Right lobe of liver (tissue), 4 donors: ENCODE measurements around the gene FAM163B.

Experiments
- POLR2A ChIP-seq: fragments of 450-650 bp; IDR thresholded peaks from one replicate; pipeline ENCODE4 v1.6.1; 2017; ENCODE audit warnings: antibody characterized with exemption, mild to moderate bottlenecking
- TF ChIP-seq, protein P1 (sequence below), 4 donors: fragments of 200-600 bp in 3 of 4; fragments of 450-650 bp in 1 of 4; IDR thresholded peaks; one replicate each; pipeline versions ENCODE4 v1.5.1 to v1.8.0; 2016 to 2022; ENCODE audit warnings: antibody characterized with exemption in 4 of 4, mild to moderate bottlenecking in 2 of 4
- donor health status: DM: no; HTN: no; CAD: no.
- donor health status: DM: no; HTN: no; CAD: no.
- donor health status: DM: no; HTN: yes; CAD: no.

- TF ChIP-seq, protein P1, sequence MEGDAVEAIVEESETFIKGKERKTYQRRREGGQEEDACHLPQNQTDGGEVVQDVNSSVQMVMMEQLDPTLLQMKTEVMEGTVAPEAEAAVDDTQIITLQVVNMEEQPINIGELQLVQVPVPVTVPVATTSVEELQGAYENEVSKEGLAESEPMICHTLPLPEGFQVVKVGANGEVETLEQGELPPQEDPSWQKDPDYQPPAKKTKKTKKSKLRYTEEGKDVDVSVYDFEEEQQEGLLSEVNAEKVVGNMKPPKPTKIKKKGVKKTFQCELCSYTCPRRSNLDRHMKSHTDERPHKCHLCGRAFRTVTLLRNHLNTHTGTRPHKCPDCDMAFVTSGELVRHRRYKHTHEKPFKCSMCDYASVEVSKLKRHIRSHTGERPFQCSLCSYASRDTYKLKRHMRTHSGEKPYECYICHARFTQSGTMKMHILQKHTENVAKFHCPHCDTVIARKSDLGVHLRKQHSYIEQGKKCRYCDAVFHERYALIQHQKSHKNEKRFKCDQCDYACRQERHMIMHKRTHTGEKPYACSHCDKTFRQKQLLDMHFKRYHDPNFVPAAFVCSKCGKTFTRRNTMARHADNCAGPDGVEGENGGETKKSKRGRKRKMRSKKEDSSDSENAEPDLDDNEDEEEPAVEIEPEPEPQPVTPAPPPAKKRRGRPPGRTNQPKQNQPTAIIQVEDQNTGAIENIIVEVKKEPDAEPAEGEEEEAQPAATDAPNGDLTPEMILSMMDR (IDR thresholded peaks at IDR 0.05) = no peak
- no peak for TF ChIP-seq POLR2A
These were observed 33.8 kb downstream of the FAM163B start for GRCh38 chr9:133575186-133576030.
